ENCODE measurements around the gene SHISA7.

Gene SHISA7

GRCh38 chr19:55482156-55482961 is 39.3 kb upstream of the SHISA7 start:
- no peak for DNase-seq

GRCh38 chr19:55481794-55482155 is 38.7 kb upstream of the SHISA7 start:
- no peak for DNase-seq

- DNase-seq, result no peak
Measured at GRCh38 chr19:55481148-55481793, 38.2 kb upstream of the SHISA7 start.

GRCh38 chr19:55479451-55480230 is 36.5 kb upstream of the SHISA7 start:
- DNase-seq, result no peak

GRCh38 chr19:55479045-55479444 is 35.9 kb upstream of the SHISA7 start:
- no peak for DNase-seq

GRCh38 chr19:55478364-55478763 is 35.3 kb upstream of the SHISA7 start:
- DNase-seq, result no peak

- no peak for DNase-seq
Measured at GRCh38 chr19:55477905-55478304, 34.8 kb upstream of the SHISA7 start.

- DNase-seq, result peak; percentile 97
Measured at GRCh38 chr19:55476100-55476775, 33.1 kb upstream of the SHISA7 start, which contains the start of gene ZNF628. Gene ZNF628, plus strand, starts transcription at chr19:55476617. Its CDS starts 3,294 bp downstream, at chr19:55479911.

- DNase-seq, result no peak
Measured at GRCh38 chr19:55474269-55475265, 31.5 kb upstream of the SHISA7 start.

- DNase-seq, result no peak
Measured at GRCh38 chr19:55473225-55474012, 30.3 kb upstream of the SHISA7 start.

GRCh38 chr19:55472463-55472862 is 29.4 kb upstream of the SHISA7 start:
- no peak for DNase-seq

GRCh38 chr19:55471266-55471665 is 28.2 kb upstream of the SHISA7 start:
- DNase-seq, result no peak

- no peak for DNase-seq
Measured at GRCh38 chr19:55468054-55468393, 24.9 kb upstream of the SHISA7 start.

- DNase-seq, result peak; percentile 64
Measured at GRCh38 chr19:55467236-55468053, 24.3 kb upstream of the SHISA7 start.

- DNase-seq, result no peak
Measured at GRCh38 chr19:55466241-55466614, 23.1 kb upstream of the SHISA7 start.

GRCh38 chr19:55465460-55466240 is 22.6 kb upstream of the SHISA7 start:
- no peak for DNase-seq

GRCh38 chr19:55464662-55465054 is 21.6 kb upstream of the SHISA7 start, which contains the start of gene C19orf85:
Gene C19orf85, minus strand, starts transcription at chr19:55464751. Its CDS starts 197 bp downstream, at chr19:55464554.
- no peak for DNase-seq

GRCh38 chr19:55464039-55464661 is 21.1 kb upstream of the SHISA7 start:
- DNase-seq, result no peak

Measured in effector CD4-positive, alpha-beta T cell (primary cell).